ENCODE measurements around the gene CCDC88A. TPM values are rescaled to one million over a fixed set of nuclear protein-coding genes. Genes with fewer than 3 reads are reported as not detected.

Gene CCDC88A
- total RNA-seq, 1 experiment from 2014 or later, result 12.3 TPM

- CTCF ChIA-PET, result no interaction called here
- POLR2A ChIA-PET (ENCODE audit: unreplicated experiment), result no interaction called here
- Histone ChIP-seq H3K4me3 (no peak overlapping the region), H3K79me2 (ENCODE audit: low read depth) (no peaks in the 10 kb centered on the region), H3K4me2 (peak overlapping the region; percentile 90), H3K27ac (no peak overlapping the region), H2AFZ (no peak overlapping the region), H3K36me3 (ENCODE audit: low read depth) (no peaks in the 10 kb centered on the region), H3K9me3 (ENCODE audit: insufficient read depth, low read depth) (no peaks in the 10 kb centered on the region), H3K27me3 (ENCODE audit: insufficient read depth, low read depth) (no peaks in the 10 kb centered on the region), H3F3A (ENCODE audit: insufficient read depth, low read depth) (peaks cover 27% of the 10 kb centered on the region), H3K9me2 (ENCODE audit: insufficient read depth) (no peaks in the 10 kb centered on the region), H3K4me1 (replicated peaks; ENCODE audit: insufficient read depth) (peaks cover 33% of the 10 kb centered on the region), H4K20me1 (ENCODE audit: insufficient read depth) (no peaks in the 10 kb centered on the region)
- DNase-seq, result no peak
- no TSS peak for BruUV-seq (replicated peaks)
- intact Hi-C loops (cut with micrococcal nuclease; ENCODE audit: unreplicated experiment), result loop anchor here (2.0 kb wide), 1 partner anchor 371 kb away; the partner anchor contains the start of gene RTN4
- TF ChIP-seq EZH2 (IDR thresholded peaks at IDR 0.05; ENCODE audit: low read depth) (no peak), CTCF (conservative IDR thresholded peaks at IDR 0.05) (no peak)
Observed at GRCh38 chr2:55421326-55421725, 1.7 kb upstream of the CCDC88A start.

GRCh38 chr2:55420871-55421270 lies 1.2 kb upstream of the CCDC88A start:
- Histone ChIP-seq H3K9me2 (ENCODE audit: insufficient read depth) (no peaks in the 10 kb centered on the region), H3K4me2 (peak overlapping the region; percentile 90), H4K20me1 (ENCODE audit: insufficient read depth) (no peaks in the 10 kb centered on the region), H3K27me3 (ENCODE audit: insufficient read depth, low read depth) (no peaks in the 10 kb centered on the region), H3K36me3 (ENCODE audit: low read depth) (no peaks in the 10 kb centered on the region), H3K9me3 (ENCODE audit: insufficient read depth, low read depth) (no peaks in the 10 kb centered on the region), H3K4me1 (replicated peaks; ENCODE audit: insufficient read depth) (peaks cover 29% of the 10 kb centered on the region), H3K79me2 (ENCODE audit: low read depth) (no peaks in the 10 kb centered on the region), H3K27ac (no peak overlapping the region), H2AFZ (peak overlapping the region; percentile 90; the same call in 1 of the 2 replicates), H3K4me3 (peak overlapping the region; percentile 71; the same call in 1 of the 2 replicates), H3F3A (ENCODE audit: insufficient read depth, low read depth) (peaks cover 23% of the 10 kb centered on the region)
- TF ChIP-seq CTCF (conservative IDR thresholded peaks at IDR 0.05), result no peak
- no peak for TF ChIP-seq EZH2 (IDR thresholded peaks at IDR 0.05; ENCODE audit: low read depth)
- CTCF ChIA-PET, result interaction anchor here (0.5 kb wide), 1 partner anchor 442 kb away, joined by 5 read pairs; no protein-coding TSS in a partner anchor
- intact Hi-C loops (cut with micrococcal nuclease; ENCODE audit: unreplicated experiment), result loop anchor here (2.0 kb wide), 1 partner anchor 370 kb away; the partner anchor contains the start of gene RTN4
- POLR2A ChIA-PET (ENCODE audit: unreplicated experiment), result no interaction called here
- BruUV-seq (replicated peaks), result no TSS peak
- no peak for DNase-seq

- BruUV-seq (replicated peaks), result no TSS peak
- Histone ChIP-seq H4K20me1 (ENCODE audit: insufficient read depth) (no peaks in the 10 kb centered on the region), H3K27me3 (ENCODE audit: insufficient read depth, low read depth) (no peaks in the 10 kb centered on the region), H3K4me2 (peak overlapping the region; percentile 90), H3F3A (ENCODE audit: insufficient read depth, low read depth) (peaks cover 19% of the 10 kb centered on the region), H2AFZ (peak overlapping the region; percentile 90), H3K27ac (no peak overlapping the region), H3K4me3 (peak overlapping the region; percentile 71), H3K4me1 (replicated peaks; ENCODE audit: insufficient read depth) (peaks cover 25% of the 10 kb centered on the region), H3K9me2 (ENCODE audit: insufficient read depth) (no peaks in the 10 kb centered on the region), H3K79me2 (ENCODE audit: low read depth) (no peaks in the 10 kb centered on the region), H3K9me3 (ENCODE audit: insufficient read depth, low read depth) (no peaks in the 10 kb centered on the region), H3K36me3 (ENCODE audit: low read depth) (no peaks in the 10 kb centered on the region)
- TF ChIP-seq CTCF (conservative IDR thresholded peaks at IDR 0.05) (no peak), EZH2 (IDR thresholded peaks at IDR 0.05; ENCODE audit: low read depth) (no peak)
- POLR2A ChIA-PET (ENCODE audit: unreplicated experiment), result no interaction called here
- intact Hi-C loops (cut with micrococcal nuclease; ENCODE audit: unreplicated experiment), result loop anchor here (2.0 kb wide), 1 partner anchor 370 kb away; the partner anchor contains the start of gene RTN4
- CTCF ChIA-PET, result interaction anchor here (0.5 kb wide), 1 partner anchor 442 kb away, joined by 5 read pairs; no protein-coding TSS in a partner anchor
- DNase-seq, result no peak
Observed at GRCh38 chr2:55420439-55420725, 726 bp upstream of the CCDC88A start.
